ENCODE measurements around the gene ACTN1.
"Not testable (repeated sequence)": the region's sequence is repeated elsewhere in the genome, so short reads cannot be mapped to it uniquely, and the experiment has no call there.

ACTN1 gene

GRCh38 chr14:68979021-68979721 lies at the start of gene ACTN1:
Gene ACTN1 (minus strand): TSS chr14:68979302. CDS start chr14:68979056, 246 bp downstream.
- TF ChIP-seq CTCF (IDR thresholded peaks at IDR 0.05; ENCODE audit: extremely low read depth, missing control alignments), result no peak

GRCh38 chr14:69027242-69027913 lies 48.3 kb upstream of the ACTN1 start:
- DNase-seq (ENCODE audit: low spot score), result no peak
- TF ChIP-seq CTCF (IDR thresholded peaks at IDR 0.05; ENCODE audit: extremely low read depth, missing control alignments), result no peak

More at GRCh38 chr14:68979021-68979721, at the start of gene ACTN1:
- peak; percentile 72 for DNase-seq (ENCODE audit: low spot score)

- TF ChIP-seq CTCF (IDR thresholded peaks at IDR 0.05; ENCODE audit: extremely low read depth, missing control alignments), result no peak
- DNase-seq (ENCODE audit: low spot score), result no peak
Measured at GRCh38 chr14:69023035-69023434, 43.9 kb upstream of the ACTN1 start.

GRCh38 chr14:69022093-69022492 lies 43.0 kb upstream of the ACTN1 start:
- DNase-seq (ENCODE audit: low spot score), result not testable (repeated sequence)

- TF ChIP-seq CTCF (IDR thresholded peaks at IDR 0.05; ENCODE audit: extremely low read depth, missing control alignments), result no peak
- DNase-seq (ENCODE audit: low spot score), result no peak
Measured at GRCh38 chr14:69017706-69018105, 38.6 kb upstream of the ACTN1 start.

GRCh38 chr14:69014829-69015259 lies 35.7 kb upstream of the ACTN1 start:
- no peak for TF ChIP-seq CTCF (IDR thresholded peaks at IDR 0.05; ENCODE audit: extremely low read depth, missing control alignments)
- no peak for DNase-seq (ENCODE audit: low spot score)

GRCh38 chr14:69013943-69014782 lies 35.1 kb upstream of the ACTN1 start:
- no peak for DNase-seq (ENCODE audit: low spot score)
- TF ChIP-seq CTCF (IDR thresholded peaks at IDR 0.05; ENCODE audit: extremely low read depth, missing control alignments), result no peak

Data from GM20000 (cell line).